Endothelial cell (in vitro differentiated cells): ENCODE results near the gene TRMT112. TPM values are rescaled to one million over a fixed set of nuclear protein-coding genes. Genes with fewer than 3 reads are reported as not detected.

Source experiments
- DNase-seq: peaks from one replicate; pipeline ENCODE4 v3.0.0; 2021; ENCODE audit warnings: low spot score
- H3K27ac Mint-ChIP-seq: one replicate; pipeline ENCODE4 v1.8.0; 2021; ENCODE audit warnings: mixed read lengths, inconsistent platforms; ENCODE audit not compliant: unreplicated experiment
- H3K27me3 Mint-ChIP-seq: one replicate; pipeline ENCODE4 v1.8.0; 2021; ENCODE audit warnings: mild to moderate bottlenecking, moderate library complexity, mixed read lengths, inconsistent platforms; ENCODE audit not compliant: unreplicated experiment
- H3K36me3 Mint-ChIP-seq: one replicate; pipeline ENCODE4 v1.8.0; 2021; ENCODE audit warnings: mild to moderate bottlenecking, low read depth, mixed read lengths, inconsistent platforms; ENCODE audit not compliant: unreplicated experiment
- H3K4me1 Mint-ChIP-seq: one replicate; pipeline ENCODE4 v1.8.0; 2021; ENCODE audit warnings: mild to moderate bottlenecking, mixed read lengths, inconsistent platforms; ENCODE audit not compliant: unreplicated experiment
- H3K4me3 Mint-ChIP-seq: one replicate; pipeline ENCODE4 v1.8.0; 2021; ENCODE audit warnings: mild to moderate bottlenecking, mixed read lengths, inconsistent platforms; ENCODE audit not compliant: unreplicated experiment
- H3K9me3 Mint-ChIP-seq: one replicate; pipeline ENCODE4 v1.8.0; 2021; ENCODE audit warnings: mixed read lengths, inconsistent platforms; ENCODE audit not compliant: unreplicated experiment
- total RNA-seq: library from RNA; stranded (reverse); fragmentation: NEBNext Ultra II Directional; extraction: Animal tissue kit (Norgen Biotek cat#: 25700); gene quantifications from one replicate; pipeline ENCODE4 v1.2.1, GENCODE V29; 2021; ENCODE audit not compliant: unreplicated experiment
- TF ChIP-seq, protein P1 (sequence below): fragments of 200-600 bp; sonication (generic); IDR thresholded peaks from one replicate; pipeline ENCODE4 v1.5.0; 2021; ENCODE audit warnings: antibody characterized with exemption; ENCODE audit not compliant: unreplicated experiment

TRMT112 gene
- total RNA-seq, 1 donor from 2014 or later = 138 TPM

DNA sequence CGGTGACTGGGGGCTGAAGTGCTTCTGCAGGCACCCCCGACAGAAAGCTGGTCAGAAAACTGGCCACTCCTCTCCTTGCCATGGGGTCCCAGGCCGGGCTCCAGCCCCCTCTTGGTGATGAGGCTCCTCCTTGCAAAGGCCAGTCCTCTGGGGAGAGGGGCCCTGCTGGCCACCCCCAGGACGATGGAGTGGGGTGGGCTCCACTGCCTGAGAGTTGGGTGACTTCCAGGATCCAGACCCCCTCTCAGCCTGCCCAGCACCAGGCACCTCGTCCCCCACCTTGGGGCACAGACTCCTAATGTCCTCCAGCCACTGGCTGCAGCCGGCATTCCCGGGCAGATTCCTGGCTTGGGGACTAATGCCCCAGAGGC lies 41.2 kb upstream of the TRMT112 start:
- H3K27me3 Mint-ChIP-seq = peaks cover 10% of the 10 kb centered on the region
- no peak overlapping the region for H3K27ac Mint-ChIP-seq
- H3K36me3 Mint-ChIP-seq = peaks cover 12% of the 10 kb centered on the region
- H3K4me3 Mint-ChIP-seq = no peak overlapping the region
- peaks cover 20% of the 10 kb centered on the region for H3K4me1 Mint-ChIP-seq
- DNase-seq = no peak
- H3K9me3 Mint-ChIP-seq = no peaks in the 10 kb centered on the region
- TF ChIP-seq, protein P1, sequence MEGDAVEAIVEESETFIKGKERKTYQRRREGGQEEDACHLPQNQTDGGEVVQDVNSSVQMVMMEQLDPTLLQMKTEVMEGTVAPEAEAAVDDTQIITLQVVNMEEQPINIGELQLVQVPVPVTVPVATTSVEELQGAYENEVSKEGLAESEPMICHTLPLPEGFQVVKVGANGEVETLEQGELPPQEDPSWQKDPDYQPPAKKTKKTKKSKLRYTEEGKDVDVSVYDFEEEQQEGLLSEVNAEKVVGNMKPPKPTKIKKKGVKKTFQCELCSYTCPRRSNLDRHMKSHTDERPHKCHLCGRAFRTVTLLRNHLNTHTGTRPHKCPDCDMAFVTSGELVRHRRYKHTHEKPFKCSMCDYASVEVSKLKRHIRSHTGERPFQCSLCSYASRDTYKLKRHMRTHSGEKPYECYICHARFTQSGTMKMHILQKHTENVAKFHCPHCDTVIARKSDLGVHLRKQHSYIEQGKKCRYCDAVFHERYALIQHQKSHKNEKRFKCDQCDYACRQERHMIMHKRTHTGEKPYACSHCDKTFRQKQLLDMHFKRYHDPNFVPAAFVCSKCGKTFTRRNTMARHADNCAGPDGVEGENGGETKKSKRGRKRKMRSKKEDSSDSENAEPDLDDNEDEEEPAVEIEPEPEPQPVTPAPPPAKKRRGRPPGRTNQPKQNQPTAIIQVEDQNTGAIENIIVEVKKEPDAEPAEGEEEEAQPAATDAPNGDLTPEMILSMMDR = no peak

DNA sequence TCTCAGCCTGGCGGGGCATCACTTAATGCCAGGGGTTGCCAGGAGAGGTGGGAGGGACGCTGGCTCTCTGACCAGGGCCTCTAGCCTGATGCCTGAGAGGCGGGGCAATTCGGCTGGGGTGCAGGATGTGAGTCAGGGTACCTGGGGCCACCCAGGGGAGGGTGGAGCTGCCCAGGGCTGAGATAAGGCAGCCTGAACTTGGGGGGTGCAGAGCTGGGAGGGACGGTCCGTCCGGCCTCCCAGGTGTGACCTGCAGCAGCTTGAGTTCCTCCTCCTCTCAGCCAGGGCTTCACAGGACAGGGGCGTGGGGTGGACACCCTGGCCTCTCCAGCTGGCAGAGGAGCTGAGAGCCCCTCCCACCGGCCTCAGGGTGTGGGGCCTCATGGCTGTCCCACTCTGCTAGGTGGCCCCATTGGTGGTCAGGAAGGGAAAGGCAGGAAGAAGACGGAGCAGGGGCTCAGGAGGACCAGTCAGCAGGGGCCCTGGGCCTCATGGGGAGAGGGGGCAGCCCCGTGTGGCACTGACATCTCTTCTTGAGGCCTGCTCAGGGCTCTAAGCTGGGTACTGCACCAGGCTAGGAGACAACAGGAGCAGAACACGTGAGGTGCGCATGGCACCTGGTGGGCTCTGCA lies 40.7 kb upstream of the TRMT112 start:
- Mint-ChIP-seq H3K9me3 (no peaks in the 10 kb centered on the region), H3K36me3 (peaks cover 10% of the 10 kb centered on the region), H3K4me1 (peaks cover 20% of the 10 kb centered on the region), H3K4me3 (no peak overlapping the region), H3K27ac (no peak overlapping the region), H3K27me3 (peaks cover 10% of the 10 kb centered on the region)
- DNase-seq = no peak
- TF ChIP-seq, protein P1 = no peak

DNA sequence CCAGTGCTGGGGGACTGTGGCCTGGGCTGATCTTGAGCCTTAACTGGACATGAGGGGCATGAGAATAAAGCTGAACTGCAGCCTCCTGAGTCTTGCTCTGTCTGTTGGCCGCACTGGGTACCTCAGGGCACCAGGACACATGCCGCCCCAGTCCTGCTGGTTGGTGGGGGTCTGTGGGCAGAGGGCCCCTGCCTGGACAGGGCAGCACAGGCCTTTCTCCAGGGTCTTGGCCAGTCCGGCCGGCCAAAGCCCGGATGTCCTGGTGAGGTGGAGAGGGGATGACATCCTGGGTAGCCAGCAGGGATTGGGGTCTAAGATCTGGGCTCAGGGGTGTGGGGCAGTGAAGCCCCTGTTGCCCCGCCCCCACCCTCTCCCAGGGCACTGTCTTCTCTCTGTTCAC lies 40.1 kb upstream of the TRMT112 start:
- peaks cover 10% of the 10 kb centered on the region for H3K27me3 Mint-ChIP-seq
- peaks cover 7% of the 10 kb centered on the region for H3K36me3 Mint-ChIP-seq
- no peaks in the 10 kb centered on the region for H3K9me3 Mint-ChIP-seq
- H3K27ac Mint-ChIP-seq = no peak overlapping the region
- no peak overlapping the region for H3K4me3 Mint-ChIP-seq
- H3K4me1 Mint-ChIP-seq = peaks cover 20% of the 10 kb centered on the region
- TF ChIP-seq, protein P1 = no peak
- DNase-seq = no peak

DNA sequence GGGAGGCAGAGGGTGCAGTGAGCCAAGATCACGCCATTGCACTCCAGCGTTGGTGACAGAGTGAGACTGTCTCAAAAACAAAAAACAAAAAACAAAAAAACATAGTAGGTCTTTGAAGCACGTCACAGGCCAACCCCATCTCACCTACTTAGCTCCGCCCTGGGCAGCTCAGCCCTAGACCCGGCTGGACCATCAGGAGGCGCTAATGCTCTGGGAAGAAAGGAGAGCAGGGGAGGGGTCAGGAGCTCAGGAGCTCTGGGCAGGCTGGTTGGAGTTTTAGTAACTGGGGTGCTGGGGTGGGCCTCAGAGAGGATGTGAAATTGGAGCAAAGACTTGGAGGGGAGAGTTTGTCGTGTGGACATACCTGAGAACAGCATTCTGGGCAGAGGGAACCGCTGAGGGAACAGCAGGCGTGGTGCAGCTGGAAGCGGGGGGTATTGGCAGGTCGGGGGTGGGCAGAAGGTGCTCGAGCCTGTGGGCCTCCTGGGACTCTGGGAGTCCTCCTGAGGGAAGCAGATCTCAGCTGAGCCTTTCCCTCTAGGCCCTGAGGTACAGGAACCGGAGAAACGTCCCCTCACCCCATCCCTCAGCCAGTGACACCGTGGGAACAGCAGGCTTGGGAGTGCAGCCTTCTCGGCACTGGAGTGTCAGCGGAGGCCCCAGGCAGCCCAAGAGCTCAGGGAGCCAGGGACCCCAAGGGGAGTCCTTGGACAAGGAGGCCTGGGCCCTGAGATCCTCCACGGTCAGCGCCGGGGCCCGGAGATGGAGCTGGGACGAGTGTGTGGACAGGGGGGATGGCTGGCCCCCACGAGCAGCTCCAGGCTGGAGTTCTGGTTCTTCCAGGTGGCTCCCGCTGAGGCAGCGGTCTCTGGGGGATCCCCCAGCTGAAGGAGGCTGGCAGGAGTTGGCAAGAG lies 39.4 kb upstream of the TRMT112 start:
- TF ChIP-seq, protein P1 = no peak
- peaks cover 10% of the 10 kb centered on the region for H3K27me3 Mint-ChIP-seq
- H3K36me3 Mint-ChIP-seq = no peaks in the 10 kb centered on the region
- peak; percentile 85 for DNase-seq
- H3K9me3 Mint-ChIP-seq = no peaks in the 10 kb centered on the region
- peak overlapping the region; percentile 63 for H3K4me3 Mint-ChIP-seq
- H3K4me1 Mint-ChIP-seq = peaks cover 20% of the 10 kb centered on the region
- H3K27ac Mint-ChIP-seq = peak overlapping the region; percentile 9
